ENCODE measurements around the gene COPS9.

COPS9 gene

DNA sequence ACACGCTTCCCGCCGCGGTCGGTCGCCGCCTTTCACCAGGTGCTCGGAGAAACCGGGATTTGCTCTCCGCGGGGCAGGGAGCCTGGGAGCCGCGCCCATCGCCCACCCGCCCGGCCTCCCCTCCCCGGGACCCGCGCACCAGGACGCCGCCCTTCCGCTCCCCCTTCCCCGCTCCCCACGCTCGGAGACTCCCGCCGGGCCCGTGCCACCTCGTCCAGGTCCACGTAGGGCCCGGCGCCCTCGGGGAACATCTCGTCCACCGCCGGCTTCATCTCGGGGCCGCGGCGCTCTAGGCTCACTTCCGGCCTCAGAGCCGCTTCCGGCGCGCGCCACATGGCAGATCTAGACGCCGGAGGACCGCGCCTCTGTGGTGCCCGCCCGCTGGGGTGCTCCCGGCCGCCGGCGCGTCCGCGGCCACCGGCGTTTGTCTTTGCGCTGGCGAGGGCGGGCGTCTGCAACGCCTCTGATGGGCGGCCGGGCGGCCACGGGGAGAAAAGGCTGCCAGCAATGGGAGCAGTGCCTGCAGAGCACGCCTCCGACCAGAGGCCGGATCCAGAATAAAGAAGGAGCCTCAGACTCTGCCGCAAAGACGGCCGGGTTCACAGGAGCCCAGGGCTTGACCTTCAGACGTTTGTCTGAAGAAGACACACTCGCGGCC, at the start of gene COPS9:
Gene COPS9, minus strand, starts transcription at position 293 of the 658 bp plus-strand sequence. Its CDS starts 21 bp downstream, at position 272.
- peak; percentile 99 to 100 for ATAC-seq

DNA sequence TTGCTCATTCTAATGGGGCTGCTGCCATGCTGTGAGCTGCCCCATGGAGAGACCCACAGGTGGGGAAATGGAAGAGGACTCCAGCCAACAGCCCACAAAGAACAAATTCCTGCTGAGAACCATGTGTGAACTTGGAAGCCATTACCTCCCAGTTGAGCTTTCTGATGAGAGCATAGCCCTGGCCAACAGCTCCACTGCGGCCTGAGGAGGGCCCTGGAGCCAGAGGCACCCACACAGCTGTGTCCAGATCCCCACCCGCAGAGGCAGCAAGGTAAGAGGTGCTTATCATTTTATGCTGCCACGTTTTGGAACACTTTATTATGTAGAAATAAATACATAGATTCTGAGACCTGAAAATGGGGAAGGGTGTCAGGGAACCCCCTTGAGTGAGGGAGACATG, 48.6 kb upstream of the COPS9 start:
- no peak for ATAC-seq

DNA sequence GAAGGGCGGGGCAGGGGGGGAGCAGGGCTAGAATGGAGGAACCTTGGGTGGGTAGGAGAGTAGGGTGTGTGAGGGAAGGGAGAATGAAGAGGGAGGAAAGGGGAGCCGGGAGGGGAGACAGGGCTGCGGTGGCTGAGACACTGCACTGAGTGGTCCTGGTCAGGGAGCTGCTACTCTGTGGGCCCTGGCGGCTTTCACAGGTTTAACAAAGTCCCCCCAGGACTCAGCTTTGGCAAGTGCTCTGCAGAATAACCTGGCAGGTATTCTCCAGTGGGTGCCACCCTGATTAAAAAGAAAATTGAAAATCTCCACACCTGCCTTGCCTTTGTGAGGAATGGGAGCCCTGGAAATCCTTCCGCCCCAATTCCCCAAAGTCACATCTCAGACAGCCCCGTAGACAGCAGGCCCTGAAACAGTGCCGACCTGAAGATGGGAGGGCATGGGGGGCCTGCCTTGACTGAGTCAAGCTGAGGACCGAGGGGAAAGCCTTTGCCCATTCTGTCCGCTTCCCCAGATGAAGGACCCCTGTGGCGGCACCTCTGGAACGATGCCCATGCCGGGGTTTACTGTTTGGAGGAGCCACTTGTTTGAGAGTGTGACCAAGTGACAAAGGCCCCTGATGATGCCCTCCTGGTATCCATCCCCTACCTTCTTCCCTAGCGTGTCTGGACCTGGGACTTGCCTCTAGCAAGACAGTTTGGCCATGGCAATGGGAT, 47.9 kb upstream of the COPS9 start:
- ATAC-seq, result no peak

DNA sequence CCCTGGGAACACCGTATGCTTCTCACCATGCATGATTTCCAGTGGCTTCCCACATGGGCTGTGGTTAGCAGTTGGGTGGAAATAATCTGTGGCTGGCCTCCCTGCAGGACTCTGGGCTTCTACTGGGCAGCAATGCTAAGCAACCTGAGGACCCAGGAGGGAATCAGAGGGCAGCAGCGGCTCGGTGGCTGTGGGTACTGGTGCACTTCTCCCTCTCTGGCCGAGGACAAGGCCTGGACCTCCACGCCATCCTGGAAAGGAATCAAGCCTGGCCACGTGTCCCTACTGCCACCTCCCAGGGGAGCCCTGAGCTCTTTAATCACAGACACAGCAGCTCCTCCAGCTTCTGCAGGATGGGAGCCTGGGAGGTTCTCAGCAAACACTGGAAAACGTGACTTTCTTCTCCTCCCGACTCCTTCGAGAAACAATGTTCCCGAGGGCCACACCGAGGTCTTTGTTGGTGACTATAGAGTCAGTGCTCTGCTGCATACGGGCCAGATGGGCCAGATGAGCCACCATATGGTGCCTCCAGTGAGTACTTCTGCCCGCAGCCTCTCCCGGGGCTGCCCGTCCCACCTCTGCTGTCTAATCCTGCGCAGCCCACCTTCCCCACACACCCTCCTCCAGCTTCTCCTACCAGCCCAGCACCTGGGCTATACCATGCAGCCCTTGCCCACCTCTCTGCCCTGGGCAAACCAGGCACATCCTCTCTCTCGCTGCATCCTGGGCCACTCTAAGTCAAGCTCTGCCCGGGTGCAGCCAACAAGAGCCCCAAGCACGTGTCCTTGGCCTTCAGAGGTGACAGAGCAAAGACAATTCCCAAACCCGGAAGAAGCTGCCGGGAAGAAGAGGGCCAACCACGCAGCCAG, 47.1 kb upstream of the COPS9 start:
- ATAC-seq, result no peak

DNA sequence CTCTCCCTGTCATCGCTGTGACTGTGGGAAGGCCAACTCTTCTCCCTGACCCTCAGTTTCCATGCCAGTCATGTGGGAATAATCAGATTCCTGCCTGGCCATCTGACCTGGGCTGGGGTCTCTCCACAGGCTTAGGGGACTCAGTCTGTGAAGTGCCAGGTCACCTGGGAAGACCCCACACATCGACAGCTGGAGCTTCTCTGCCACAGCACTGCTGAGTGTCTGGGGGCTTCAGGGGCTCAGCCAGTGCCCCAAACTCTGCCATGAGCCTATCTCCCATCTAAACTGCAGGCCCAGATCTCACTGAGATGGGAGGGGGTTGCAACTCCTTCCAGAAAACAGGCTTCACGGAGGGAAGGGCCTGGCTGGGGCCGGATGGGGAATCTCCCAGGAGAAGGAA, 46.4 kb upstream of the COPS9 start:
- no peak for ATAC-seq

DNA sequence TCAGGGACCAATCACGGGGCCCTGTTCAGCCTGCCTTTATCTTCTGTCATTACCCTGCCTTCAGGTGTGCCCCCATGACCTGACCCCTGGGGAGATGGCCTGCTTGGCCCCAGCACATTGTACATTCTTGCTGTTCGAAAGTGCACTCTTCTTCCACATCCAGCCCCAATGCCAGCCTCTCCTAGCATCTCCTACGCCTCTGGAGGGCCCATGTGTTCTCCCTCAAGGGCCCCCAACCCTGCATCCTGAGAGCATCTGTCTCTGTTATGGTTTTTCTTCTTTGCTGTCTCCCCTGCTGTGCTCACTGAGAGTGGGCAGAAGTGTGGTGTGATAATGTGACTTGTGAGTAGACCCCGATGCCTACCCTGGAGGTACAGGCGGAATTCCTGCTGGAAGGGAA, 45.9 kb upstream of the COPS9 start:
- no peak for ATAC-seq

DNA sequence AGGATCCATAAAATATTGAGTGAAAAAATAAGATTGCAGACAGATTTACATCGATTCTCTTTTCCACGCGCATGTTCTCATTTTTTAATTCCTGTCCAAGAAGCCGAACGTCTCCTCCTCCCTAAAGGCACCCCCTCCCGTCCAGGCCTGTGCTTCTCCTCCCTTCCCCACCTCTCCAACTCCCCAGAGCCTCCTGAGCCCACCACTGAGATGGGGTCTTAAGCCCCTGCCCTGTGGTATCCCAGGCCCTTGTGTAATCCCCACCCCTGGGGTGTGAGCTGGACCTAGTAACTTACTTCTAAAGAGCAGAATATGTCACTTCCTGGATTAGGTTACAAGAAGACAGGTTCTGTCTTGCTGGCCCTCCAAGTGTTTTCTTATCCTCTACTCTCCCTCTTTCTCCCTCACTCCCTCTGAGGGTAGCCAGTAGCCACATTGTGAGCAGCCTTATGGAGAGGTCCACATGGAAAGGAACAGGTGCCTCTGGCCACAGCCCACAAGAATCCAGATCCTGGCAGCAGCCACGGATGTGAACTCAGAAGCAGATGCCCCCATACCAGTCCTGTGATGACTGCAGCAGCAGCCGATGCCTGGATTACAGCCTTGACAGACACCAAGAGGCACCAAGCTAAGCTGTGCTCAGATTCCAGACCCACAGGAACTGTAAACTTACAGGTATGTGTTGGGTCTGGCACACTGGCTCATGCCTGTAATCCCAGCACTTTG, 44.0 kb upstream of the COPS9 start:
- no peak for ATAC-seq

DNA sequence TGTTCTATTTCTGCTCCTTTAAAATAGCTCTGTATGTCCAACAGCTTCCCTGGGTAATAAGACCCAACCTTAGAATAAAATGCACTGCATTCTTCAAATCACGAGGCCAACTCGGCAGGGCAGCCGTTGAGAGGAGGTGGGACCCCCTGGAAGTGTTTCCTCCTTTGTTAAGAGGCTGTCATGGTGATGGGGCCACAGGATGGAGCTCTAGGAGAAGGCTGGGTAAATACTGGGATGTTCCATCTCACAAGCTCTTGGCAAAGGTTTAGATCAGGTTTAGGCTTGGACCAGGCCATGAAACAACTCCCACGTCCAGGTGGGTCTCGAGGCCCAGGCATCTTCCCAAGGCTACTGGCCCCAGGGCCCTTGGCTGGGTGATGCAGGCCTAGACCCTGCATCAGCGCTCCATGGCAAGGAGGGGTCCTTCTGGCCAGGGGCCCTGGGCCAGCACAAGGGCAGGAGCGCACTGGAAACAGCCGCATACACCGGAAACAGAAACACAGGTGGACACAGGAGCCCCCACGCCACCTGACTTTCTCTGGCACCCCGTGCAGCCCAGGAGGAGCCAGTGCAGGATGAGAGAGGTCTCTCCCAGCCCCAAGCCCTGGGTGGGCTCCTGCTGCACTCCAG, 43.2 kb upstream of the COPS9 start:
- no peak for ATAC-seq

DNA sequence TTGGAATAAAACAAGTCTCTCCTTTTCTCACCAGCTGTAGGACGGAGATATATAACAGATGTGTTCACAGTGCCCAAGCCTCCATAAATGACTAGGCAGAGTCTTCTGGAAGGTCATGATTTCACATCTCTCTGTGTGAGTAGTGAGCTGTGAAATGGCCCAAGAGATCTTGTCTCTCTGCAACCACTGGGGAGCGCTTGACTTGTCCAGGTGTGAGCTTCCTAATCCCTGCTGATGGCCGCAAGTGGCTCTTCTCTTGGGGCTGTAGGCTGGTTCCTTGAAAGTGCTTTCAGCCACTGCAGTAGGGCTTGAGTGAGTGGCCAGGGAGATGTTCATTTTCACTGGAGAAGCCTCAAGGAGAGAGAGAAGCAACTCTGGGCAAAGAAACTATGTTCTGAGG, 42.5 kb upstream of the COPS9 start:
- ATAC-seq, result no peak

DNA sequence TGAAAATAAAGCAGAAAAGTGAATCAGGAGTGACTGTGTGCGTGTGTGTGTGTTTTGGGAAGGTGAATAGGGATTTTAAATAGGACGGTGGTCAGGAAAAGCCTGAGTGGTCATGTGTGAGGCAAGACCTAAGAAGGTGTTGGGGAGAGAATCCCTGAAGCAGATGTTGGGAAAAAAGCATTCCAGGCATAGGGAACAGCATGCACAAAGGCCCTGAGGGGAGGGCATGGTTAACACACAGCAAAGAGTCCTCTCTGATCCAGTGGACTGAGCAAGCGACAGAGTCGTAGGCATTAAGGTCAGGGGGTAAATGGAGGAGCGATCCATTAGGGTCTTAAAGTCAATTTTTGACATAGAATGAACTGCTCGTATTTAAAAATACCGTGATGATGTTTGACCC, 38.4 kb upstream of the COPS9 start:
- no peak for ATAC-seq

DNA sequence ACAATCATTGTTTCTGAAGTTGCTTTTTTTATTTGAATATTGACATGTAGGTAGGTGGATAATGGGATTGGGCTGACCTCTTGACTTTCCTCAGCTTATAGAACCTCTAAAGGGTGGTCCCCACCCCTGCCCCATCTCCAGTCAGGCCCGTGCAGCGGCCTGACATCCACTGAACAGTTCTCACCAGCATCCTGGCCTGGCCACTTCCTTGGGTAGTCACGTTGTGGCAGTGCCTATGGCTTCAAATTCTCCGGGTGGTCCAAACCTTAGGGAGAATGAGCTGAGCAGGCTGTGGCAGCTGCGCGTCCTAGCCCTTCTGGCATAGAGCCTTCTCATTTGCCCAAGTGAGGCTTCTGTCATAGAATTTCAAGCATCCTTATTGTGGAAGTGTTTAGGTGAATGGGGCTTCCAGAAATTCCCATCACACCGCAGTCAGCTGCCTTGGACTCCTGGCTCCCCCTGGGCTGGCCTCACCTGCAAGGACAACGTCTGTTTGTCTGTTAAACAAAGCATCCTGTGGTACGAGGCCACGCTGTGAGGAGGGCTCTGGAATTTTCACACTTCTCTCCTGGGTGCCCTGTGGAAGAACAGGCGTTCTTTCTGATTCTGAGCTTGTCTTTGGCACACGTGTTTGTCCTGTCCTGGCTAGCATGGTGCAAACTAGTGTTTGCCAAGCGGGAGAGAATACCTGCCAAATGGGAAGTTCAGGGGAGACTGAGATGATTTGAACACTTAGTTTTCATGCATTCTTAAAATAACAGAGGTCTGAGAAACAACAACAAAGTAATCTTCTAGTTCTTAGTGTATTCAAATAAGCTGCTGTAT, 36.2 kb upstream of the COPS9 start:
- no peak for ATAC-seq

DNA sequence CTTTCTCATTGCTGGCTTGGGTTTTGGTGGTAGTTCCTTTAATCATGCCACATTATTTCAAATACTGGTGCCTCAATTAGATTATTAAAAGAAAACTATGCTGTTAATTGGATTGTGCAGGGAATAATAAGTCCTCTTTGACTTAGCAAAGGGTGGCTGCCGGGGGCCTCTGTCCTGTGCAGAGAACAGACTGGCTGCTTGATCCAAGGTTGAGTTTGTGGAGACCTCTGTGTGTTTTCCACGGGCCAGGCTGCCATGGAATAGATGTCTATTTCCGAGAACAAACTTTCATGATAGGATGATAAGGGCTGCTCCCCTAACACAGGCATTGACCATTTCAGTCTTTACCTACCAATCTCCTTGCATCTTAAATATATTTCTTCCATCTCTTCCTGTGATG, 34.8 kb upstream of the COPS9 start:
- ATAC-seq, result no peak

DNA sequence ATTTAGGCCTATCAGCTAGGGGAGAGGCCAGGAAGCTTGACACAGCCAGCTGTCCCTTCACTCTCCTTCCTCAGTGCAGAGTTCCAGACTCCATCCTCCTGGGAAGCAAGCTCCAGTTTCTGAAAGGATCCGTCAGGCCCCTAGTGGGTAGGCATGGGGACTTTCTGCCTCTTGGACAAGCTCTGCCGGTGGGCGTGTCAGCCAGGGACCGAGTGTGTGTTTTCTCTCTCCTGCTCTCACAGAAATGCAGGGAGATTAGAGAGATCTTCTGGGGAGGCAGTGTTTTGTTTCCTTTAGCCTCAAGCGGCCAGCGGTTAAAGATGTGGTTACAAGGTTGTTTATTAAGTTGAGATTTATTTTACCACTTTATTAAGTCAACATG, 34.2 kb upstream of the COPS9 start:
- ATAC-seq, result no peak

DNA sequence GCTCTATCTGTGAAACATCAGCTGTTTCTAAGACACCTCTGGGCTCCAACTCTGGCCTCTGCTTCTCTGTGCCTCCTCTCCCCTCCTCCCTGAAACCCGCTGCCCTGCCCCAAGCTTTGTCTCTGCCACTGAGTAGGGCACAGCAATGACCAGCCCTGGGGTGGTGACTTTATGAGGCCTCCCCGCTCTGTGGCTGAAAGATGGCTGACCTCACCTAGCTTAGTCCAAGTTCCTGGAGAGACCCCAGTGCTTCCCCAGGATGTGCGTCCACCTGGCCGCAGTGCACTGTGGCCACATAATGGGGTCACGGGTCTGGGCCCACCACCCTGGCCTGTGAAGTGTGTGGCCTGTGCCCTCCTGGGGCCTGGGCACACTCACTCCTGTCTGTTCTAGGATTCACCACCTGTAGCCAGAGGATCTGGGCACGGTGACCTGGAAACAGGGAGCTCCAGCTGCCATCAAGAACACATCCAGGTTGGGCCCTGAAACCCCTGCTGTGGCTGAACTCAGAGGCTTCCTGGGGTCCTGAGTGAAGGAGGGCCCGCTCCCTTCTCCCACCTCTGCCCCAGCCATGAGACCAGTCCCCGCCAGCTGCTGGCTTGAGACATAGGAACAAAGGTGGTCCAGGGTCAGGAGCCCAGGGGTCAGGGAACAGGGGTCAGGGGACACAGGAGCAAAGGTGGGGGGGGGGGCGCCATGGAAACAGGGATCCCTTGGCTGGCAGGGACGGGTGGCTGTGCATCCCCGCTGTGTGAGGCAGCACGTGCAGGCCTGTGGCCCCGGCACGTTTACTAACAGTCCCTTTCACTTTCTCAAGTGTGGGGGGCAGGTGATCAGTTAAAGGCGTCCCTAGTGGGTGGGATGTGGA, 33.6 kb upstream of the COPS9 start:
- no peak for ATAC-seq

DNA sequence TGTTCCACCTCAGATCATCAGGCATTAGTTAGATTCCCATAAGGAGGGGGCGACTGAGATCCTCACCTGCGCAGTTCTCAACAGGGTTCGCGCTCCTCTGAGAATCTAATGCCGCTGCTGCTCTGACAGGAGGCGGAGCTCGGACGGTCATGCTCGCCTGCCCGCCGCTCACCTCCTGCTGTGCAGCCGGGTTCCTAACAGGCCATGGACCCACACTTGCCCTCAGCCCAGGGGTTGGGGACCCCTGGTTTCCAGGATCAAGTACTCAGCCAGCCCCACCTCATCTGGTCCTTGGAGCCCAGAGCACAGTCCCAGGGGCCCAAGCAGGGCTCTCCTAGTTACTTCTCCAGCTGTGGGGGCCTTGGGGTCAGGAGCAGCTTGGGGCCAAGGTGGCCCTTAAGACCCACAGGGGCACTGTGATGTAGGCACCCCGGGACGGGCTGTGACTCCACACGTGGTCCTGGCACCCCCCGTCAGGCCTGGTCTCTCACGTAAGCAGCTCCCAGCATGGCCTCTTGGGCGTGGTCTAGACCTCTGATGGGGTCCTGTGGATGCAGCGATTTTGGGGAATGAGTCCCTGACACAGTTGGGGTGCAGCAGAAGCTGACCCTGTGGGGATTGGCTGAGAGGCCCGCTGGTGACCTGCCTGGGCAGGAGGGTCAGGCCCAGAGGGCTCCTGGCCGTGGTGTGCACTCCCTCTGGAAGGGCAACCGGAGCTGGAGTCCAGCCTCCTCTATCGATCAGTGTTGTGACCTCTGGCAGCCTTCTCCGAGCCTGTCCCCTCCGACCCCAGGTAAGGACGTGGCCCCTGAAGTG, 32.6 kb upstream of the COPS9 start:
- no peak for ATAC-seq

DNA sequence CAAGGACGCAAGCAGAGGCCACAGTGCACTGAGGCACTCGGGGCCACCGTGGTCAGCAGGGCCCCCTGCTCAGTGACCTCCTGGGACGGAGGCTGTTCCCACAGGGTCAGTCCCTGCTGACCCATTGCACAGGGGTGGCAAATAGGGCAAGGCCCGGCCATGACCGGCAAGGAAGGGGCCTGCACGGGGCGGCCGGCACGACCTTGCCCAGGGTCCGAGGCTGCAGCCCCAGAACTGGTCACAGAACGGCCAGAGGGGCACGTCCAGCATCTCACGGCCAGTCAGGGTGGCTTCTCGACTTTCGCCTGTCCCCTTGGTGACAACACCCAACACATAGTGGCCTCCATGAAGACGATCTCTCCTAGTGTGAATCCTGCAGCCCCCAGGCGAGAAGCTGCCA, 31.9 kb upstream of the COPS9 start:
- no peak for ATAC-seq

DNA sequence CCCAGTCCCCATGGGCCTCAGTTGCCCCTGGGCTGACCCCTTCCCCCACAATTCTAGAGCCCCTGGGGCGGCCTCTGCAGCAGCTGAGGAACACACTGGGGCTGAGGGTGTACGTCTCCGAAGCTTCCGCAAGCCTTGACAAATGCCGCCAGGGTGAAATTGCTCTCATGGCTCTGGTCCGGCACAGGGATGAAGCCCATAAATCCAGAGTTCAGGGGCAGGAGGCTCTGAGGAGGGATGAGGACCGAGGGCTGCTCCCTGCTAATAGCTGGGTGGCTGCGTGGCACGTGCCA, 31.4 kb upstream of the COPS9 start:
- ATAC-seq, result no peak

DNA sequence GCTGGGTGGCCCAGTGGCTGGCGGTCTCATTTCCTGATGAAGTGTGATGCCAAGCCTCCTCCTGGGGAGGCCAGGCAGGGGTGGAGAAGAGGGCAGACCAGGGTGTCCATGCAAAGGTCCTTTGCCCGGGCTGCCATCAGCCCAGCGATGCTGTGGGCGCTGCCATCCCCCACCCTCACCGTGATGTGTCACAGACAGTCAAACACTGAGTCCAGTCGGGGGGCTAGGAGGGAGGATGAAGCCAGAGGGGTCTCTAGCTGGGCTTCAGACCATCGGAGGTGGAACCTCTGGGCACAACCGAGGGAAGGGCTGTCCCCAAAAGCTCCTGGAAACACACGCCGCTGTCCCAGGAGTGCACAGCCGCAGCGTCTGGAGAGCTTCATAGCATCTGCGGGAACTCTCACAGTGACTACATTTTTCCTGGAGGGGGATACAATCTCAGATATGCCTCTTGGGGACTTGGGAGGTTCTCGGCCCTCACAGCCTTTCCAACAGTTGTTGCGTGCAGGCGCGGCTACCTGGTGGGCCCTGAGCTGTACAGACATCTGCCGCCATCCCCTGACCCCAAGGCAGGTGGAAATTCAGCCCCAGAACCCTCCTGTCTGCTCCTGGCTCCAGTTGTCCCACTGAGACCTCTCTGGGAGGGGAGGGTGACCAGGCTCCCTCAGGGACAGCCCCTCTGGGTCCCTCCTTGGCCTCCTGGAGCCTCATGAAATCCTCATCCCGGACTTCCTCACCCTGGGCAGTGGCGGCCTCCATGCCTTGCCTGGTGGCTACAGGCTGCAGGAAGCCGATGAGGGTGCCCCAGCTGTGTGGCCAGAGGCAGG, 30.9 kb upstream of the COPS9 start:
- no peak for ATAC-seq

DNA sequence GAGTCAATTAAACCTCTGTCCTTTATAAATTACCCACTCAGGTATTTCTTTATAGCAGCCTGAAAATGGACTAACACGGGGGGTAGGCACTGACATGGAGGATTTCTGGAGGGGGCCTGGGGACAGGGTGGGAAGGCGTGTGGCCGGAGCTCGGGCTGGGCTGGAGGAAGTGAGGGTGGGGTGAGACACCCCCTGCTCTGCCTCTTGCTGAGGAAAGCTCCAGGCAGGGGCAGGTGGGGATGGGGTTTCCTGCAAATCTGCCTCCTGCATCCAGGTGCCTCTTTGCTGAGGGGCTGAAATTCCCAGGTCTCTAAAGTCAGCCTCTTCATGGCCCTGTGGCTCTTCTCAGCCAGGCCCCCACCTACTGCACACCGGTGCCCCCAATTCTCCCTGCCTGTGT, 30.1 kb upstream of the COPS9 start:
- no peak for ATAC-seq
